ENCODE measurements around the gene UBXN4.
"Not testable (repeated sequence)": the region's sequence is repeated elsewhere in the genome, so short reads cannot be mapped to it uniquely, and the experiment has no call there.

The UBXN4 gene

GRCh38 chr2:135741395-135742324, at the start of gene UBXN4:
Gene UBXN4 (plus strand): TSS chr2:135741855. CDS start chr2:135741930, 75 bp downstream.
- DNase-seq = peak; percentile 95

GRCh38 chr2:135694711-135695110, 46.9 kb upstream of the UBXN4 start:
- peak; percentile 7 for DNase-seq

GRCh38 chr2:135698838-135699237, 42.8 kb upstream of the UBXN4 start:
- no peak for DNase-seq

- no peak for DNase-seq
Measured at GRCh38 chr2:135701442-135701841, 40.2 kb upstream of the UBXN4 start.

- DNase-seq = no peak
Measured at GRCh38 chr2:135703300-135703699, 38.4 kb upstream of the UBXN4 start.

GRCh38 chr2:135704075-135704474, 37.6 kb upstream of the UBXN4 start:
- DNase-seq = not testable (repeated sequence)

GRCh38 chr2:135708159-135708558, 33.5 kb upstream of the UBXN4 start:
- DNase-seq = no peak

- peak; percentile 43 for DNase-seq
Measured at GRCh38 chr2:135709992-135710391, 31.7 kb upstream of the UBXN4 start.

GRCh38 chr2:135715086-135715485, 26.6 kb upstream of the UBXN4 start:
- DNase-seq = not testable (repeated sequence)

- no peak for DNase-seq
Measured at GRCh38 chr2:135728064-135728743, 13.5 kb upstream of the UBXN4 start.

- DNase-seq = no peak
Measured at GRCh38 chr2:135732561-135732960, 9.1 kb upstream of the UBXN4 start.

- no peak for DNase-seq
Measured at GRCh38 chr2:135733045-135733444, 8.6 kb upstream of the UBXN4 start.

GRCh38 chr2:135736546-135736945, 5.1 kb upstream of the UBXN4 start:
- DNase-seq = no peak

- no peak for DNase-seq
Measured at GRCh38 chr2:135740206-135740605, 1.4 kb upstream of the UBXN4 start.

- DNase-seq = no peak
Measured at GRCh38 chr2:135741043-135741394, 636 bp upstream of the UBXN4 start.

- peak; percentile 62 for DNase-seq
Measured at GRCh38 chr2:135742325-135742757, 686 bp downstream of the UBXN4 start.

GRCh38 chr2:135743860-135744259, 2.2 kb downstream of the UBXN4 start:
- no peak for DNase-seq

GRCh38 chr2:135744760-135745314, 3.2 kb downstream of the UBXN4 start:
- DNase-seq = no peak

- DNase-seq = no peak
Measured at GRCh38 chr2:135745545-135745944, 3.9 kb downstream of the UBXN4 start.

- DNase-seq = no peak
Measured at GRCh38 chr2:135755573-135755972, 13.9 kb downstream of the UBXN4 start.

- no peak for DNase-seq
Measured at GRCh38 chr2:135756692-135757091, 15.0 kb downstream of the UBXN4 start.

GRCh38 chr2:135762022-135762421, 20.4 kb downstream of the UBXN4 start:
- no peak for DNase-seq

GRCh38 chr2:135762530-135762929, 20.9 kb downstream of the UBXN4 start:
- DNase-seq = no peak

GRCh38 chr2:135768863-135769262, 27.2 kb downstream of the UBXN4 start:
- no peak for DNase-seq
